Panc1 (cell line): ENCODE results near the gene ADAMTSL2. TPM values are rescaled to one million over a fixed set of nuclear protein-coding genes. Genes with fewer than 3 reads are reported as not detected.

ENCODE experiments used
- ATAC-seq: fragments of 200-7000 bp; cut with Tn5 transposase; 2 replicates; pipeline ENCODE4 v1.9.1; 2020; ENCODE audit warnings: mild to moderate bottlenecking, moderate library complexity
- BruUV-seq: library from RNA; stranded (reverse); fragments of 400-500 nt; replicated peaks from 2 replicates; lab custom pipeline; 2021; lab: Mats Ljungman, UMichigan
- CTCF ChIA-PET: fragments of 300-600 bp; sonication (Branson Sonifier 250); formaldehyde crosslinking; loops from one replicate; lab custom pipeline; 2022; ENCODE audit warnings: antibody characterized with exemption; lab: Charles Lee
- POLR2A ChIA-PET: fragments of 300-600 bp; sonication (Branson Sonifier 250); formaldehyde crosslinking; loops from one replicate; lab custom pipeline; 2022; ENCODE audit warnings: antibody characterized with exemption; lab: Charles Lee
- DNase-seq: peaks from one replicate; pipeline ENCODE4 v3.0.0-alpha.2; 2010; ENCODE audit warnings: low read depth, low spot score
- H3K27ac ChIP-seq: 2 replicates; pipeline ENCODE4 v1.5.1; 2011; ENCODE audit warnings: mild to moderate bottlenecking, low read length, inconsistent platforms
- H3K27me3 ChIP-seq: fragments of 200-500 bp; sonication (Bioruptor generic); 2 replicates; pipeline ENCODE4 v1.6.0; 2014; ENCODE audit warnings: low read length, inconsistent platforms; ENCODE audit not compliant: control insufficient read depth, insufficient read depth
- H3K36me3 ChIP-seq: fragments of 200-500 bp; sonication (Bioruptor generic); 2 replicates; pipeline ENCODE4 v1.5.1; 2014; ENCODE audit warnings: inconsistent platforms, mild to moderate bottlenecking, low read length, moderate library complexity; ENCODE audit not compliant: control insufficient read depth, insufficient read depth
- H3K4me1 ChIP-seq: 2 replicates; pipeline ENCODE4 v1.5.1; 2011; ENCODE audit warnings: inconsistent platforms, mild to moderate bottlenecking, low read length, moderate library complexity; ENCODE audit not compliant: control insufficient read depth, insufficient read depth
- H3K4me3 ChIP-seq, 2 experiments: 2 replicates each; pipeline ENCODE4 v1.5.1; 2011 to 2012; ENCODE audit warnings: low read depth in 2 of 2, low read length in 2 of 2, mild to moderate bottlenecking in 2 of 2, inconsistent platforms in 1 of 2, moderate library complexity in 1 of 2
- H3K9me3 ChIP-seq: fragments of 200-500 bp; sonication (Bioruptor generic); 2 replicates; pipeline ENCODE4 v1.5.1; 2014; ENCODE audit warnings: low read depth, mild to moderate bottlenecking, inconsistent platforms, low read length, moderate library complexity; ENCODE audit not compliant: control insufficient read depth, insufficient read depth
- POLR2AphosphoS5 ChIP-seq: IDR thresholded peaks from 2 replicates; pipeline ENCODE4 v1.6.1; 2012; ENCODE audit warnings: mild to moderate bottlenecking, low read depth, low read length, moderate library complexity
- SIN3A ChIP-seq: IDR thresholded peaks from 2 replicates; pipeline ENCODE4 v1.6.1; 2012; ENCODE audit warnings: low read depth, mild to moderate bottlenecking, low read length, moderate library complexity, borderline replicate concordance; ENCODE audit not compliant: insufficient read depth
- TCF7L2 ChIP-seq: IDR thresholded peaks from 2 replicates; pipeline ENCODE4 v1.6.1; 2011; ENCODE audit warnings: mild to moderate bottlenecking, low read depth, low read length, inconsistent platforms
- in situ Hi-C: cut with HindIII; loops from 2 replicates; pipeline ENCODE4 v1.10.0; 2016; ENCODE audit warnings: low sequenced_read_pairs, low pct_unique_long_range_greater_than_20kb
- intact Hi-C: fragments of 100-400 bp; cut with micrococcal nuclease; formaldehyde crosslinking; loops from one replicate; pipeline ENCODE4 v1.10.0; 2022; ENCODE audit not compliant: unreplicated experiment
- total RNA-seq: library from RNA; stranded (reverse); gene quantifications from one replicate; pipeline ENCODE4 v1.2.1, GENCODE V29; 2021; ENCODE audit not compliant: unreplicated experiment
- TF ChIP-seq, protein P1 (sequence below), 2 experiments: IDR thresholded peaks; 2 replicates each; pipeline ENCODE4 v1.6.1; 2011 to 2012; ENCODE audit warnings: low read depth in 2 of 2, control low read depth in 1 of 2, low read length in 1 of 2, mild to moderate bottlenecking in 1 of 2, moderate library complexity in 1 of 2; ENCODE audit not compliant: insufficient read depth in 1 of 2
- TF ChIP-seq, protein P2 (sequence below): fragments of 450-650 bp; IDR thresholded peaks from 2 replicates; pipeline ENCODE4 v1.5.1; 2017; ENCODE audit warnings: mild to moderate bottlenecking

ADAMTSL2 gene
- total RNA-seq, 1 experiment from 2014 or later, result 0.10 TPM

GRCh38 chr9:133604856-133605255 lies 70.4 kb downstream of the ADAMTSL2 start:
- no peak for TF ChIP-seq TCF7L2
- TF ChIP-seq POLR2AphosphoS5, result no peak
- TF ChIP-seq, protein P1, sequence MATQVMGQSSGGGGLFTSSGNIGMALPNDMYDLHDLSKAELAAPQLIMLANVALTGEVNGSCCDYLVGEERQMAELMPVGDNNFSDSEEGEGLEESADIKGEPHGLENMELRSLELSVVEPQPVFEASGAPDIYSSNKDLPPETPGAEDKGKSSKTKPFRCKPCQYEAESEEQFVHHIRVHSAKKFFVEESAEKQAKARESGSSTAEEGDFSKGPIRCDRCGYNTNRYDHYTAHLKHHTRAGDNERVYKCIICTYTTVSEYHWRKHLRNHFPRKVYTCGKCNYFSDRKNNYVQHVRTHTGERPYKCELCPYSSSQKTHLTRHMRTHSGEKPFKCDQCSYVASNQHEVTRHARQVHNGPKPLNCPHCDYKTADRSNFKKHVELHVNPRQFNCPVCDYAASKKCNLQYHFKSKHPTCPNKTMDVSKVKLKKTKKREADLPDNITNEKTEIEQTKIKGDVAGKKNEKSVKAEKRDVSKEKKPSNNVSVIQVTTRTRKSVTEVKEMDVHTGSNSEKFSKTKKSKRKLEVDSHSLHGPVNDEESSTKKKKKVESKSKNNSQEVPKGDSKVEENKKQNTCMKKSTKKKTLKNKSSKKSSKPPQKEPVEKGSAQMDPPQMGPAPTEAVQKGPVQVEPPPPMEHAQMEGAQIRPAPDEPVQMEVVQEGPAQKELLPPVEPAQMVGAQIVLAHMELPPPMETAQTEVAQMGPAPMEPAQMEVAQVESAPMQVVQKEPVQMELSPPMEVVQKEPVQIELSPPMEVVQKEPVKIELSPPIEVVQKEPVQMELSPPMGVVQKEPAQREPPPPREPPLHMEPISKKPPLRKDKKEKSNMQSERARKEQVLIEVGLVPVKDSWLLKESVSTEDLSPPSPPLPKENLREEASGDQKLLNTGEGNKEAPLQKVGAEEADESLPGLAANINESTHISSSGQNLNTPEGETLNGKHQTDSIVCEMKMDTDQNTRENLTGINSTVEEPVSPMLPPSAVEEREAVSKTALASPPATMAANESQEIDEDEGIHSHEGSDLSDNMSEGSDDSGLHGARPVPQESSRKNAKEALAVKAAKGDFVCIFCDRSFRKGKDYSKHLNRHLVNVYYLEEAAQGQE (IDR thresholded peaks at IDR 0.05; ENCODE audit: insufficient read depth in 1 of 2, low read depth in 2 of 2, low read length in 1 of 2), result no peak
- TF ChIP-seq, protein P2, sequence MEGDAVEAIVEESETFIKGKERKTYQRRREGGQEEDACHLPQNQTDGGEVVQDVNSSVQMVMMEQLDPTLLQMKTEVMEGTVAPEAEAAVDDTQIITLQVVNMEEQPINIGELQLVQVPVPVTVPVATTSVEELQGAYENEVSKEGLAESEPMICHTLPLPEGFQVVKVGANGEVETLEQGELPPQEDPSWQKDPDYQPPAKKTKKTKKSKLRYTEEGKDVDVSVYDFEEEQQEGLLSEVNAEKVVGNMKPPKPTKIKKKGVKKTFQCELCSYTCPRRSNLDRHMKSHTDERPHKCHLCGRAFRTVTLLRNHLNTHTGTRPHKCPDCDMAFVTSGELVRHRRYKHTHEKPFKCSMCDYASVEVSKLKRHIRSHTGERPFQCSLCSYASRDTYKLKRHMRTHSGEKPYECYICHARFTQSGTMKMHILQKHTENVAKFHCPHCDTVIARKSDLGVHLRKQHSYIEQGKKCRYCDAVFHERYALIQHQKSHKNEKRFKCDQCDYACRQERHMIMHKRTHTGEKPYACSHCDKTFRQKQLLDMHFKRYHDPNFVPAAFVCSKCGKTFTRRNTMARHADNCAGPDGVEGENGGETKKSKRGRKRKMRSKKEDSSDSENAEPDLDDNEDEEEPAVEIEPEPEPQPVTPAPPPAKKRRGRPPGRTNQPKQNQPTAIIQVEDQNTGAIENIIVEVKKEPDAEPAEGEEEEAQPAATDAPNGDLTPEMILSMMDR, result no peak
- TF ChIP-seq SIN3A, result no peak
- H3K4me3 ChIP-seq, result no peak overlapping the region
- H3K9me3 ChIP-seq, result no peaks in the 10 kb centered on the region
- H3K27me3 ChIP-seq, result no peaks in the 10 kb centered on the region; the same call in 1 of the 2 replicates
- H3K27ac ChIP-seq, result no peak overlapping the region
- intact Hi-C loops (no loop called here), in situ Hi-C loops (no loop called here)
- CTCF ChIA-PET, result no interaction called here
- no TSS peak for BruUV-seq
- POLR2A ChIA-PET, result no interaction called here
- ATAC-seq (0 out of 2 replicates have a peak, but pooled peaks have one; percentile 44), DNase-seq (no peak)
- H3K36me3 ChIP-seq, result no peaks in the 10 kb centered on the region
- no peaks in the 10 kb centered on the region for H3K4me1 ChIP-seq

GRCh38 chr9:133605446-133605845 lies 70.9 kb downstream of the ADAMTSL2 start:
- in situ Hi-C loops, result no loop called here
- CTCF ChIA-PET, result no interaction called here
- no peaks in the 10 kb centered on the region for H3K4me1 ChIP-seq
- POLR2A ChIA-PET, result no interaction called here
- no TSS peak for BruUV-seq
- H3K36me3 ChIP-seq, result no peaks in the 10 kb centered on the region
- intact Hi-C loops, result no loop called here
- H3K27me3 ChIP-seq, result no peaks in the 10 kb centered on the region; the same call in 1 of the 2 replicates
- DNase-seq (no peak), ATAC-seq (no peak)
- TF ChIP-seq, protein P2, result no peak
- TF ChIP-seq, protein P1 (IDR thresholded peaks at IDR 0.05; ENCODE audit: insufficient read depth in 1 of 2, low read depth in 2 of 2, low read length in 1 of 2), result no peak
- TF ChIP-seq POLR2AphosphoS5 (no peak), SIN3A (no peak), TCF7L2 (no peak)
- no peak overlapping the region for H3K27ac ChIP-seq
- no peaks in the 10 kb centered on the region for H3K9me3 ChIP-seq
- H3K4me3 ChIP-seq, result no peak overlapping the region
